Erythroblast (primary cell): ENCODE measurements around the gene CEL.

Experiments used
- GATA1 ChIP-seq: IDR thresholded peaks from 2 replicates; pipeline ENCODE4 v1.6.1; 2011; ENCODE audit warnings: low read depth, mild to moderate bottlenecking, control low read depth, low read length, moderate library complexity
- POLR2A ChIP-seq: IDR thresholded peaks from 2 replicates; pipeline ENCODE4 v1.6.1; 2011; ENCODE audit warnings: mild to moderate bottlenecking, low read length

DNA sequence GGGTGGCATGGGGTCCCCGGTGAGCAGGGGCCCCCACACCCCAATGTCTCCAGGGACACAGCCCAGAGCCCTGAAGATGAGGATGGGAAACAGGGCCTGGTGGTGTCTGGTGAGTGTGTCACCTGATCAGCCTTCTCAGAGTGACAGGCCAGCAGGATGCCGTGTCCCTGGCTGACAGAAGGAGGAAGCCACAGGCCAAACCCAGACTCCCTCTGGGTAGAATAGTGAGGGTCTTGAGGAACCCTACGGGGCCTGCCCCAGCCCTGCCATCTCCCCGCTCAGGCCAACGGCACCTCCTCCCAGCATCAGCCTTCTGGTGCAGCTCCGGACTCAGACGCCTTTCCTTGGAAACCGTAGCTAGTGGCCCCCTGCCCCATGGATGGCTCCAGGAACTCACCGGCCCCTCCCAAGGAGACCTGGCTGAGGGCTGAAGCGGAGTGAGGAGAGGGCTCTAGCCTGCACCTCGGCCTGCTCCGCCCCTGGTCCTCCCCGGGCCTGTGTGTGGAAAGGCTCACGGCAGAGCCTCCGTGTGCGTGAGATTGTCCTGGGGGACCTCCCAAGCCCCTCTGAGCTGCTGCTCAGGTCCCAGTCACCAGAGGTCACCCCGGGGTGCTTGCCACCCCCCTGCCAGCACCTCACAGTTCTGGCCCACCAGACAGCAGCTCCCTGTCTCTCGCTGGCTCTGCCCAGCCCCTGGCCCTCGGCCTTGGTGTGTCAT is 53.3 kb downstream of the CEL start:
- no peak for TF ChIP-seq POLR2A
- TF ChIP-seq GATA1: no peak
